GM19240 (cell line): ENCODE measurements around the gene CDK3.
"Not testable (repeated sequence)": the region's sequence is repeated elsewhere in the genome, so short reads cannot be mapped to it uniquely, and the experiment has no call there.

Experiments used
- DNase-seq: peaks from one replicate; pipeline ENCODE4 v3.0.0; 2011; ENCODE audit warnings: low spot score; ENCODE audit not compliant: insufficient read length

Gene CDK3

DNA sequence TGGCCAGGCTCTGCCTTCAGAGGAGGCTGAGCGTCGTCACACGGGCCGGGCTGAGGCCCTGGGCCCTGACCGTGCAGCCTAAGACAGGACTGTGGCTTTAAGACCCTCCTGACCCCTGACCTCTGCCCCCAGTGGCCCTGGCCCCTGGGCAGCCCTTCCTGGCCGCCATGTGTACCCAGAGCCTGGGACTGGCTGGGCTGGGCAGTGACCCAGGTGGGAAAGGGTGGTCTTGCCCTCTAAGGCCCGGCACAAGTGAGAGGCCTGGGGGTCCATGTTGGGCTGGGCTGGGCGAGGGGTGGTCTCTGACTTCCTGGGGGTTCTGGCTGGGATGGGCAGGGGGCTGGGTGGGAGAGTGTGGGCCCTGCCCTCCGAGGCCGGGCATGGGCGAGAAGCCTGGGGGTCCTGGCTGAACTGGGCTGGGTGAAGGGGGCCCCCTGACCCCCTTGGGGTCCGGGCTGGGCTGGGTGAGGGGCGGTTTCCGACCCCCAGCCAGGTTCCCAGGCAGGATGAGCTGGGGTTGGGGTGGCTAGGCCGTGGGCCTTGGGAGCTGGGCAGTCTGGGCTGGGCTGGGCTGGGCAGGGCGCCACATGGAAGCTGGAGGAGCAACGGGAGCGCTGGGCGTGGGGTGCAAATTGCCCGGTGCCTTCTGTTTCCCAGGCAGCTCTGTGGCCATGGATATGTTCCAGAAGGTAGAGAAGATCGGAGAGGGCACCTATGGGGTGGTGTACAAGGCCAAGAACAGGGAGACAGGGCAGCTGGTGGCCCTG is at the start of gene CDK3:
Gene CDK3, plus strand, starts transcription at position 101 of the 767 bp plus-strand sequence. Its CDS starts 571 bp downstream, at position 672.
- DNase-seq = no peak

- DNase-seq = no peak
These were observed 49.6 kb upstream of the CDK3 start for GRCh38 chr17:75950855-75951554.

GRCh38 chr17:75959051-75959838 is 41.4 kb upstream of the CDK3 start:
- no peak for DNase-seq

DNA sequence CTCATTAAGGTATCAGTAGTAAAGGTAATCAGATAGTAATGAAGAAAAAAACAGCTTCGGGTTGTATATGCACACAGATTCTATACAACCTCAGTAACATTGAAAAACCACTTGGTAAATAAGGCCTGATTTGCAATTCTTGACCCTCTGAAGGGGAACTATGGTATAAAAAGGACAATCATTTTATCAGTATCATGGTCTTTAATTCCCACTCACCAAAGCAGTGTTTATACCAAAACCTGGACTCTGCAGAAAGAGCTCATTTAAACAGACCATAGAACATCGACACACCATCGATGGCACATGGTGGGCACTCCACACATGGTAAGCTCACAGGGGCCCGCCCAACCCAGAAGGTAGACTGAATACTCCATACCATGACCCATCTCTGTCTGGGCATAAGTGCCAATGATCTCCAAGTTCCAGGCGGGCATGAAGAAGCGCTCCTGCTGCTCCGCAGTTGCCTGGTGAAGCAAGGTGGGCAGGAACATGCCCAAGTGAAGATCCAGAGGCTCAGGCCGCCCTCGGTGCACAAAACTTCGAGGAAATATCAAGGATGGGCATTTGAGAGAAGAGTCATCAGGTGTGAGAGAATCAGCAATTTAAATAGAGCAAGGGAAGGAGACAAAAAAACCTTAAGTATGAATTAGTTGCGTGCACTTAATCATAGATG is 40.7 kb upstream of the CDK3 start:
- DNase-seq = no peak

- no peak for DNase-seq
These were observed 35.2 kb upstream of the CDK3 start for GRCh38 chr17:75965468-75965867.

- not testable (repeated sequence) for DNase-seq
These were observed 31.6 kb upstream of the CDK3 start for GRCh38 chr17:75969044-75969443.

DNA sequence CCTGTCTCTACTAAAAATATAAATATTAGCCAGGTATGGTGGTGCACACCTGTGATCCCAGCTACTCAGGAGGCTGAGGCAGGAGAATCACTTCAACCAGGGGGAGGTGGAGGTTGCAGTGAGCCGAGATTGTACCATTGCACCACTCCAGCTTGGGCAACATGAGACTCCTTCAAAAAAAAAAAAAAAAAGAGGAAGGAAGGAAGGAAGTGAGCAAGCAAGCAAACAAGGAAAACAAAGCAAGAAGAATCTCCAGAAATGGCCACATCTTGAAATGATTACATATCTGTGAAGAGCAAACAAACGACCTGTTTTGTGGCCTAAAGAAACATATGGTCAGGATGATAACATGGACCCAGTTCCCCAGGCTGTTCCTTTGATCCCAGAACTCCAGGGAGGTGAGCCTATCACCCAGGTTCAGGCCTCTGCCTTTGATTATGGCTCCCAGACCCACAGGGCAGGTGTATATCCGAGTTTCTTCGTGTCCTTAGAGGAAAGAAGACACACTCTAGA is 30.6 kb upstream of the CDK3 start:
- DNase-seq = no peak

DNA sequence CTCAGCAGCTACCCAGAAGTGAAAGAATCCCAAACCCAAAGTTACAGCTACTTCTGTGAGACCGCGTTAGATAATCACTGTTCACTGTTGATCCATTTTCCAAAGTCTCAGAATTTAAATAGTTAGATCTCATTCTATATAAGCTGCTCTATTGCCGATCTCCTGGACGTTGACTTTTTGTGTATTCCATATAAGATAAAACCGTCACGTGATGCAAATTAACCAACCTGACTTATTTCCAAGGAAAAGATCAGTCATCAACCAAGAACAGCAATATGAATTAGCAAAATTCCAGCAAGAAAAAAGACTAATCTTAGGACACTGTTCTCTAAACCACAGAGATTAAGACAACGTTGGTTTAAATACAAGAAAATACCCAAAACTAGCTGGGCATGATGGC is 30.0 kb upstream of the CDK3 start:
- DNase-seq = no peak

- not testable (repeated sequence) for DNase-seq
These were observed 25.5 kb upstream of the CDK3 start for GRCh38 chr17:75975187-75975586.

GRCh38 chr17:75975757-75976174 is 24.9 kb upstream of the CDK3 start:
- DNase-seq = no peak

DNA sequence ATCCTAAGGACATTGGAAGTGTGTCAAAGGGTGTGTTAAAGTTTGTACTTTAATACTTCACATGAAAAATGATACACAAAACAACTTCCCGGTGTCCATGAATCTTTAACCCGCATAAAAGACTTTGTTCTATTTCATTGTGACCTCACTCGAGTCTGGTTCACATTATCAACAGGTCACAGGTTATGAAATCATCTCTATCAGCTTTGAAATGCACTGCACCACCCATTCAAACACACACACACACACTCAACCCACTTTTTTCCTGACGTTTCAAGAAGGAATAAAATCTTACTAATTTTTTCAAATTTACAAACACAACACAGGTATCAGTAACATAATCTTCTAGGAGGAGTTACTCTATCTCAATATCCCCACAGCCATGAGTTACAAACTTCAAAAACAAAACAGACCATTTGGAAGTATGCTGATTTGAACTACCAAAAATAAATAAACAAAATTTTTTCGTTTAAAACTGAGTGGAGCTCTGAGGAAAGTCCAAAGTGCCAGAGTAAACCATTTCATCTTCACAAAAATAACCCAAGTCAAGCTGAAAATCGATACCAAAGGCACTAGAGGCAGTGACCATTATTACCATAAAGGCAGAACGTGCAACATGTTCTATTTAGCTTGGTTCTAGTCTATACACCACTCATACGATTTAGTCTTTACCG is 24.3 kb upstream of the CDK3 start:
- no peak for DNase-seq

DNA sequence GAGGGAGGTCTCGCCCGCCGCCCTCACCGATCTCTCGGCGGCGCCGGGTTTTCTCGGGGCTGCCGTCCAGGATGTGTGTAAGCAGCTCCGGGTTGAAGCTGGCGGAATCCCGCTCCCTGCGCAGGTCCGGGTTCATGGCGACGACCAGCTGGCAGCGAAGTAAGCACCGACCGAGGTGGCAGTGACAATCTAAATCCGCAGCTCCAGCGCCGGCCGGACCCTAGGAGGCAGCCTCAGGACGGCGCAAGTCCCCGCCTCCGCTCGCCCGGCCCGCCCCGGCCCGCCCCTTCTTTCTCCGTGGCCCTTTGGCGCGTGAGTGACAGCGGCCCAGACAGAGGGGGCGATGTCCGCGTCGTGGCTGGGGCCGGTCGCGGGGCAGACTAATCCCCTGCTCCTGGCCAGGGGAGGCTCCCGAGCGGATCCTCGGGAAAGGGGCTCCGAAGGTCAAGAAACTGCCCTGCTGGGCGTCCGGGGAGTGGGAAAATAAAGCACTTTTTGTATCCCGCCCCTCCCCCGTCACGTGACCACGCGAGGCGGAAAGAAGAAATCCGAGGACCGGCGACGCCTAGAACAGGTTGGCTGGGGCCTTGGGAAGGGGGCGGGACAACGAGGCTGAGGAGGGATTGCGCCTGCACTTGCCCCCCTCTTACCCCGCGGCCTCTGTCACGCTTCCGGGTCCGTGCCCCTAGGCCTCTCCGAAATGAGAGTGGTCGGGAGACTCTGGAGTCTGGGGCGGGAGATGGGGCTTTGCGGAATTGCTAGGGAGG is 21.5 kb upstream of the CDK3 start, which contains the start of the genes ACOX1 and TEN1:
Gene ACOX1, minus strand, starts transcription at position 229 of the 767 bp plus-strand sequence. Its CDS starts 93 bp downstream, at position 136.
Gene TEN1, plus strand, starts transcription at position 303 of the 767 bp plus-strand sequence. CDS start 6,953 bp downstream, outside the sequence.
- DNase-seq = peak; percentile 85

DNA sequence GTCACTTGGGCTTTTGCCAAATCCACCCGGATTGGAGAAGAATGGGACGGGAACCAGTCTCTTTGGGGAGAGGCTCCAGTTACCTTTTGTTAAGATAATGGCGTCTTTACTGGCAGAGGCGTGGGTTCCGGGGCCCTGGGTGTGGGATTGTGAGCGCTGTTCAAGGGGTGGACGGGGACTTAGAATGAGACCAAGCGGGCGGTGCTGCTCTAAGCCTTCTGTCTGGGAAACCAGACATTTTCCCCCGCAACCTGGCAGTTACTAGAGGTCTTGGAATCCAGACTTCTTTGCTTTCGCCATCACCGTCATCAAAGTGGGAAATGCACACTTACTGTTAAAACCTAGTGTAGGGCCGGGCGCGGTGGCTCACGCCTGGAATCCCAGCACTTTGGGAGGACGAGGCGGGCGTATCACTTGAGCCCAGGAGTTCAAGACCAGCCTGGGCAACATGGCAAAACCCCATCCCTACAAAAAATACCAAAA is 20.9 kb upstream of the CDK3 start:
- DNase-seq = no peak

DNA sequence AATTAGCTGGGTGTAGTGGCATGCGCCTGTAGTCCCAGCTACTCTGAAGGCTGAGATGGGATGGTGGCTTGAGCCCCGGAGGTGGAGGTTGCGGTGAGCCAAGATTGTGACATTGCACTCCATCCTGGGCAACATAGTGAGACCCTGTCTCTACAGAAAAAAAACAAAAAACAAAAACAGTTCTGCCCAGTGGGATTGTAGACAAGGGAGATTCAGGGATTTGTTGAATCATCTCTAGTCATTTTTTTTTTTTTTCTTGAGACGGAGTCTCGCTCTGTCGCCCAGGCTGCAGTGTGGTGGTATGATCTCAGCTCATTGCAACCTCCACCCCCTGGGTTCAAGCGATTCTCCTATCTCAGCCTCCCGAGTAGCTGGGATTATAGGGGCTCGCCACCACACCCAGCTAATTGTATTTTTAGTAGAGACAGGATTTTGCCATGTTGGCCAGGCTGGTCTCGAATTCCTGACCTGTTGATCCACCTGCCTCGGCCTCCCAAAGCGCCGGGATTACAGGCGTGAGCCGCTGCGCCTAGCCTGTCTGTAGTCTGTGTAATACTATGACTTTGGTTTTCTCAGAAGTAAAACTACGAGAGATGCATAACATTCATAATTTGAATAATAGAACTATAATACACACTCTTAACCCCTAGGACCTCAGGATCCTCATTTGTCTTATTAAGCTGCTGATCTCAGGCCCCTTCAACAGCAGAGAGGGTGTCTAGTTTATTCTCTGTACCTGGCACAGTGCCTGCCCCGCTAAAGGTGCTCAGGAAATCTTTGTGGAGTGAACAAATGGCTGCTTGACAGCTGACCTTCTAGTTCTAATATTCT is 20.3 kb upstream of the CDK3 start:
- no peak for DNase-seq

GRCh38 chr17:75981019-75981615 is 19.5 kb upstream of the CDK3 start:
- no peak for DNase-seq

GRCh38 chr17:75983501-75984181 is 17.0 kb upstream of the CDK3 start:
- DNase-seq = no peak

- DNase-seq = no peak
These were observed 14.7 kb upstream of the CDK3 start for GRCh38 chr17:75985986-75986385.

DNA sequence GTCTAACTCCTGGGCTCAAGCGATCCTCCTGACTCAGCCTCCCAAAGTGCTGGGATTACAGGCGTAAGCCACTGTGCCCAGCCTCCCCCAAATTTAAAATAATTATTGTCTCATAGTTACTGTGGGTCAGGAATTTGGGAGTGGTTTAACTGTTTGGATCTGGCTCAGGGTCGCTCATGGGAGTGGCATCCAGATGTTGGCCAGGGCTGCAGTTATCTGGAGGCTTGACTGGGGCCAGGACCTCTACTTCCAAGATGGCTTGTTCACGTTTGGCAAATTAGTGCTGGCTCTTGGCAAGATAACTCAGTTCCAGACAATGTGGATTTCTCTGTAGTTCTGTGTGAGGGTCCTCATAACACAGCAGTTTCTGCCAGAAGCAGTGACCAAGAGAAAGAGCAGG is 13.6 kb upstream of the CDK3 start:
- DNase-seq = no peak
